ENCODE measurements around the gene ATAD3B.

- TF ChIP-seq SUZ12 (IDR thresholded peaks at IDR 0.05; ENCODE audit: extremely low read depth, insufficient read depth, insufficient read length) (no peak), ZNF274 (IDR thresholded peaks at IDR 0.05; ENCODE audit: low read depth, low read length) (no peak), YY1 (IDR thresholded peaks at IDR 0.05; ENCODE audit: insufficient read depth, insufficient read length) (no peak)
Observed at GRCh38 chr1:1507305-1507704, 35.7 kb downstream of the ATAD3B start.

All from NT2/D1 (cell line).